Stomach smooth muscle (tissue), 2 donors: ENCODE results near the gene FXYD3.

Experiments used
- H3K27ac ChIP-seq: one replicate; pipeline ENCODE4 v1.7.0; 2013; ENCODE audit warnings: mild to moderate bottlenecking, low read length, inconsistent platforms
- H3K27me3 ChIP-seq, 2 donors: one replicate each; pipeline ENCODE4 v1.7.0; 2013; ENCODE audit warnings: low read length in 2 of 2; ENCODE audit not compliant: insufficient read depth in 2 of 2, control insufficient read depth in 1 of 2
- H3K36me3 ChIP-seq, 2 donors: one replicate each; pipeline ENCODE4 v1.7.0; 2013; ENCODE audit warnings: low read length in 2 of 2; ENCODE audit not compliant: control insufficient read depth in 2 of 2, insufficient read depth in 2 of 2
- H3K4me1 ChIP-seq: one replicate; pipeline ENCODE4 v1.7.0; 2013; ENCODE audit warnings: low read length; ENCODE audit not compliant: control insufficient read depth, insufficient read depth
- H3K4me3 ChIP-seq, 2 donors: one replicate each; pipeline ENCODE4 v1.7.0; 2013; ENCODE audit warnings: low read length in 2 of 2
- H3K9ac ChIP-seq, 2 donors: one replicate each; pipeline ENCODE4 v1.7.0; 2013; ENCODE audit warnings: low read length in 2 of 2, mild to moderate bottlenecking in 1 of 2
- H3K9me3 ChIP-seq, 2 donors: one replicate each; pipeline ENCODE4 v1.7.0; 2013; ENCODE audit warnings: low read length in 2 of 2; ENCODE audit not compliant: control insufficient read depth in 2 of 2
- donor health status: healthy.
- donor health status: Pancreatic carcinoma.

The FXYD3 gene

DNA sequence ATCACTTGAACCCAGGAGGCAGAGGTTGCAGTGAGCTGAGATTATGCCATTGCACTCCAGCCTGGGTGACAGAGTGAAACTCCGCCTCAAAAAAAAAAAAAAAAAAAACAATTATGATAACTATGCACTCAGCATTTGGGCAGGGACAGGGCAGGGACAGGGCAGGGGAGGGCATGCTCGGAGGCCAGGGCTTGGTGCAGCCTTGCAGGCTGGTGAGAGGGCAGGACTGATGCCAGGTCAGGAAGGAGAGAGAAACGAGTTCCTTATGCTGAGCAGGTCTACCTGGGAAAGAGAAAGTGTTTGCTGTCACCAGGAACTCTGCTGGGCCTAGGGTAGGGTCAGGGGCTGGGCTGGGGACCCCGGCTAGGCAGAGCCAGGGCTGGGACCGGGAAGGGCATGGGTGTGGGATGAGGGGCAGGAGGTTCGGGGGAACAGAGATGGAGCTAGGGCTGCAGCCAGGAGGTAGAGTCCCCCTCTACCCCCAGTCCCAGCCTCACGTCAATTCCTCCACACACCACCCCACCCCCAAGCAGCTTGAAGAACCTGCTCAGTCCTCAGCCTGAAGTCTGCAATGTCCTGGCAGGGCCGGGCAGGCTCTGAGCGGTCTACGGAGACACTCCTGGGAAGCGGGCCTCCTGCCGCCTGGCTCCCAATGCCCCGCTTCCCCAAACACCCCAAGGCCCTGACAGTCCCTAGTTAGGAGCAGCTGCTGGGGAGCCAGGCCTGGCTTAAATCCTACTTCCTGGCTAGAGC is 2.8 kb downstream of the FXYD3 start:
- Histone ChIP-seq H3K4me3 (no peak overlapping the region), H3K4me1 (peaks cover 11% of the 10 kb centered on the region), H3K9me3 (no peaks in the 10 kb centered on the region), H3K36me3 (no peaks in the 10 kb centered on the region), H3K27me3 (peaks cover 4 to 6% of the 10 kb centered on the region in 2 donors), H3K27ac (no peak overlapping the region), H3K9ac (no peak overlapping the region)

DNA sequence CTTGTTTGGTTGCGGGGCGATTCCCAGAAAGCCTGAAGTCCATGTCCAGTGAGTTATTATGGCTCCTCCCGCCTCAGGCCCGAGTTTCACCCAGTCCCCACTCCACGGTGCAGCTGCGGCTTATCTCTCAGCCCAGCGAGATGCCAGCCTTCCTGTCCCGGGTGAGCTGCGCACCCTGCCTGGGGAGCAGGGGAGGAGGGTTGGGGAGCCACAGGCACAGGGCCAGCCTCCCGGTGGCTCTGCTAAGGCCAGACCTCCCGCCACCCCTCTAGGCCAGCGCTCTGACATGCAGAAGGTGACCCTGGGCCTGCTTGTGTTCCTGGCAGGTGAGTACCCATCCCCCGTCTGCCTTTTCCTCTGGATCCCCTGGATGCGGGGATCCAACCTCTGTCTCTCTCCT is 3.5 kb downstream of the FXYD3 start:
- H3K9ac ChIP-seq, result no peak overlapping the region
- H3K36me3 ChIP-seq, result no peaks in the 10 kb centered on the region
- H3K9me3 ChIP-seq, result no peaks in the 10 kb centered on the region
- peaks cover 14% of the 10 kb centered on the region for H3K4me1 ChIP-seq
- no peak overlapping the region for H3K27ac ChIP-seq
- peaks cover 4 to 6% of the 10 kb centered on the region in 2 donors for H3K27me3 ChIP-seq
- H3K4me3 ChIP-seq, result no peak overlapping the region

GRCh38 chr19:35119578-35120155 is 4.0 kb downstream of the FXYD3 start:
- Histone ChIP-seq H3K27me3 (peaks cover 4% of the 10 kb centered on the region in 2 donors), H3K9ac (no peak overlapping the region), H3K27ac (no peak overlapping the region), H3K9me3 (no peaks in the 10 kb centered on the region), H3K36me3 (no peaks in the 10 kb centered on the region), H3K4me3 (no peak overlapping the region), H3K4me1 (peaks cover 20% of the 10 kb centered on the region)

DNA sequence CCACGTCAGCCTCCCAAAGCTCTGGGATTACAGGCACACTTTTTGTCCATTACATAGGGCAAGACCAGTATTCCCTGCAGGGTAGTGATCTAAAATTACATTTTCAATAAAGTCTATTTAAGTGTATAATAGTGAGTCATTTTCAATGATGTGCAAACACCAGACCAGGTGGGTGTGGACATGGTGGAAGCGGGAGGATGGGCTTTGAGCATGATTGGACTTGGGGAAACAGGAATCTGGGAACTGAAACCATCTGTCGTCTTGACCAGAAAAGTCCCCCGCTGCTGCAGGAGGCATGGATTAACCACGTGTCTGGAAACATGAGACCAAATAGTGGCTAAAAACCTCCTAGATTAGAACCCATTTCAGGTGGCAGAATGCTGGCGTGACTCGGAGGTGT is 4.9 kb downstream of the FXYD3 start:
- H3K36me3 ChIP-seq, result no peaks in the 10 kb centered on the region
- no peak overlapping the region for H3K9ac ChIP-seq
- H3K27me3 ChIP-seq, result no peaks in the 10 kb centered on the region
- H3K4me1 ChIP-seq, result peaks cover 21% of the 10 kb centered on the region
- H3K27ac ChIP-seq, result no peak overlapping the region
- no peak overlapping the region for H3K4me3 ChIP-seq
- H3K9me3 ChIP-seq, result no peaks in the 10 kb centered on the region

- H3K4me1 ChIP-seq, result peaks cover 25% of the 10 kb centered on the region
- H3K4me3 ChIP-seq, result no peak overlapping the region
- no peak overlapping the region for H3K27ac ChIP-seq
- no peaks in the 10 kb centered on the region for H3K9me3 ChIP-seq
- H3K27me3 ChIP-seq, result no peaks in the 10 kb centered on the region
- H3K36me3 ChIP-seq, result no peaks in the 10 kb centered on the region
- H3K9ac ChIP-seq, result no peak overlapping the region
Observed at GRCh38 chr19:35120898-35121297, 5.3 kb downstream of the FXYD3 start.

GRCh38 chr19:35122687-35123551 is 7.3 kb downstream of the FXYD3 start:
- H3K4me3 ChIP-seq, result no peak overlapping the region
- no peaks in the 10 kb centered on the region for H3K9me3 ChIP-seq
- H3K9ac ChIP-seq, result no peak overlapping the region
- H3K27me3 ChIP-seq, result no peaks in the 10 kb centered on the region
- H3K27ac ChIP-seq, result no peak overlapping the region
- peaks cover 29% of the 10 kb centered on the region for H3K4me1 ChIP-seq
- H3K36me3 ChIP-seq, result no peaks in the 10 kb centered on the region

DNA sequence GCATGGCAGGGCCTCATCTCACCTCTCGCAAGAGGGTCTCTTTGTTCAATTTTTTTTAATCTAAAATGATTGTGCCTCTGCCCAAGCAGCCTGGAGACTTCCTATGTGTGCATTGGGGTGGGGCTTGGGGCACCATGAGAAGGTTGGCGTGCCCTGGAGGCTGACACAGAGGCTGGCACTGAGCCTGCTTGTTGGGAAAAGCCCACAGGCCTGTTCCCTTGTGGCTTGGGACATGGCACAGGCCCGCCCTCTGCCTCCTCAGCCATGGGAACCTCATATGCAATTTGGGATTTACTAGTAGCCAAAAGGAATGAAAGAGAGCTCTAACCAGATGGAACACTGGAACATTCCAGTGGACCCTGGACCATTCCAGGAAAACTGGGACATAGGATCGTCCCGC is 8.0 kb downstream of the FXYD3 start:
- peak overlapping the region; percentile 73 to 95 for H3K4me3 ChIP-seq
- peaks cover 29% of the 10 kb centered on the region for H3K4me1 ChIP-seq
- no peaks in the 10 kb centered on the region for H3K27me3 ChIP-seq

DNA sequence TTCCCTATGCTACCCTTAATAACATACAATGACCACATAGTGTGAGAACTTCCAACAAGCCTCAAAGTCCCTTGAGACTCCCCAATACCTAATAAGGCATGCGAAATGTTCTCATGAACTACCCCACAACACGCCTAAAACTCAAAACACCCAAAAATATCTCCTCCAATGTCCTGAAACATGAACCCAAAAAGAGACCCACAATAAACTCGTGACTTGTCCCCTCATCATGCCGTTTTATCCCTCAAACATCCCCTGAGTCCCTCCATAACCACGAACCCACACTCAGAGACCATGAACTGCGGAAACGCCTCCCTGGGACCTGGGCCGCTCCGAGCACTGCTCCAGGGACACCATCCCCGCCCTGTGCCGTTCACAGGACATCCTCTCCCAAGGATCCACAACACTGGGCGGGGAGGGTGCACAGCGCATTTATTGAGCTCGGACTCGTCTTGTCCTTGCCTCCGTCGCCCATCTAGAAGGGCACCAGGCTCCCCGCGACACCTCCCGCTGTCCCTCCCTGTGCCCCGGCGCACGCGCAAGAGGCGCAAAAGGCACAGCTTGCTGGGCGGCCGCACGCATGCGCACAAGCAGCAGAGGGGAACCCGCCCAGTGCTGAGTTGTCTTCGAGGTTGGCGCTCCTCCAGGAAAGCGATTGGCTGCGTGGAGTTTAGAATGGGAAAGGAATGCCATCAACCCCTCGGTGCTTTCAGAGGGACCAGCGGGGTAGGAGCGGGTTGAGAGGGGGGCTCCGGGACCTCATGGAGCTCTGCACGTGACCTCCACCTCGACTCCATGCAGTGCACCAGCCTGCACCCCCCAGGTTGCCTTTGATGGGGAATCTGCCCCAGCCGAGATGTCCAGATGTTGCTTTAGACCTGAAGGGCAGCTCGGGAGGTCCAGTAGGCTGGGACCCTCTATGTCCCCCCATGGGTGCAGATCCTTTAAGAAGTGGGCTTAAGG is 8.8 kb downstream of the FXYD3 start:
- H3K27ac ChIP-seq, result peak overlapping the region; percentile 37
- no peaks in the 10 kb centered on the region for H3K9me3 ChIP-seq
- peak overlapping the region; percentile 68 to 82 for H3K9ac ChIP-seq
- peak overlapping the region; percentile 73 to 95 for H3K4me3 ChIP-seq
- no peaks in the 10 kb centered on the region for H3K27me3 ChIP-seq
- peaks cover 29% of the 10 kb centered on the region for H3K4me1 ChIP-seq
- H3K36me3 ChIP-seq, result no peaks in the 10 kb centered on the region

More for the DNA sequence above, 8.0 kb downstream of the FXYD3 start:
- Histone ChIP-seq H3K9me3 (no peaks in the 10 kb centered on the region), H3K36me3 (no peaks in the 10 kb centered on the region), H3K27ac (peak overlapping the region; percentile 37), H3K9ac (no peak overlapping the region)

GRCh38 chr19:35125270-35125717 is 9.7 kb downstream of the FXYD3 start:
- Histone ChIP-seq H3K27ac (no peak overlapping the region), H3K36me3 (no peaks in the 10 kb centered on the region), H3K4me3 (peak overlapping the region in 1 of 2 donors; percentile 95), H3K4me1 (peaks cover 29% of the 10 kb centered on the region), H3K27me3 (no peaks in the 10 kb centered on the region), H3K9me3 (no peaks in the 10 kb centered on the region), H3K9ac (no peak overlapping the region)
